Muscle layer of duodenum (tissue), 2 donors: ENCODE measurements around the gene SHROOM3.
"Not testable (repeated sequence)": the region's sequence is repeated elsewhere in the genome, so short reads cannot be mapped to it uniquely, and the experiment has no call there.

ENCODE experiments used
- H3K27ac ChIP-seq: one replicate; pipeline ENCODE4 v1.7.0; 2013; ENCODE audit warnings: mild to moderate bottlenecking, low read length
- H3K27me3 ChIP-seq: one replicate; pipeline ENCODE4 v1.7.0; 2013; ENCODE audit warnings: low read depth, mild to moderate bottlenecking, control low read depth, low read length
- H3K36me3 ChIP-seq, 2 donors: one replicate each; pipeline ENCODE4 v1.7.0; 2013; ENCODE audit warnings: low read length in 2 of 2, control low read depth in 1 of 2, mild to moderate bottlenecking in 1 of 2; ENCODE audit not compliant: insufficient read depth in 2 of 2, control insufficient read depth in 1 of 2
- H3K4me1 ChIP-seq, 2 donors: one replicate each; pipeline ENCODE4 v1.7.0; 2013; ENCODE audit warnings: low read length in 2 of 2, mild to moderate bottlenecking in 2 of 2, control low read depth in 1 of 2, moderate library complexity in 1 of 2; ENCODE audit not compliant: insufficient read depth in 2 of 2, control insufficient read depth in 1 of 2
- H3K4me3 ChIP-seq, 2 donors: one replicate each; pipeline ENCODE4 v1.7.0; 2013; ENCODE audit warnings: low read length in 2 of 2, low read depth in 1 of 2, mild to moderate bottlenecking in 1 of 2
- H3K9me3 ChIP-seq, 2 donors: one replicate each; pipeline ENCODE4 v1.7.0; 2013; ENCODE audit warnings: low read length in 2 of 2, control low read depth in 1 of 2, mild to moderate bottlenecking in 1 of 2; ENCODE audit not compliant: control insufficient read depth in 1 of 2
- donor health status: healthy.

The SHROOM3 gene

DNA sequence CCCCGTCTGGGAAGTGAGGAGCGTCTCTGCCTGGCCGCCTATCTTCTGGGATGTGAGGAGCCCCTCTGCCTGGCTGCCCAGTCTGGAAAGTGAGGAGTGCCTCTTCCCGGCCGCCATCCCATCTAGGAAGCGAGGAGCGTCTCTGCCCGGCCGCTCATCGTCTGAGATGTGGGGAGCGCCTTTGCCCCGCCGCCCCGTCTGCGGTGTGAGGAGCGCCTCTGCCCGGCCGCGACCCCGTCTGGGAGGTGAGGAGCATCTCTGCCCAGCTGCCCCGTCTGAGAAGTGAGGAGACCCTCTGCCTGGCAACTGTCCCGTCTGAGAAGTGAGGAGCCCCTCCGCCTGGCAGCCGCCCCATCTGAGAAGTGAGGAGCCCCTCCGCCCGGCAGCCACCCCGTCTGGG, 11.9 kb upstream of the SHROOM3 start:
- H3K4me1 ChIP-seq, H3K4me3 ChIP-seq, H3K27me3 ChIP-seq, H3K36me3 ChIP-seq, H3K9me3 ChIP-seq, H3K27ac ChIP-seq: not testable (repeated sequence)

DNA sequence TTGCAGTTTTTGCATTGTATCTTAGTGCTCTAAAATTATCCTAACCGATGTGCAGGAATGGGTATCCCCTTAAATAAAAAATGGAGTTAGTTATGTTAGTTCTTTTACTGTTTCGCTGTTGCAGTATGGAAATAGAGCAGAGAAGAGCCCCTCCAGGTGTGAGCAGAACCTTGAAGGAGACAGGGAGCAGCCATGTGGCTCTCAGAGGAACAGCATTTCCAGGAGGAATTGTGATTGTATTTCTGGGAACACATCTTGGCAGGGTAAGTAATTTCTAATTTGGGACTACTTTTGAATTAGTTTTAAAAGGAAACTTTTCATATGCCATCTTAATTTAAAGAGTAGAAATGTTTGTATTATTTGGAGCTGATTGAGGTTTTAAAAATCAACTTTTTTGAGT, 8.8 kb upstream of the SHROOM3 start:
- H3K27me3 ChIP-seq = no peaks in the 10 kb centered on the region
- no peak overlapping the region for H3K27ac ChIP-seq
- H3K4me3 ChIP-seq = no peak overlapping the region
- no peaks in the 10 kb centered on the region for H3K36me3 ChIP-seq
- no peaks in the 10 kb centered on the region for H3K4me1 ChIP-seq
- H3K9me3 ChIP-seq = no peaks in the 10 kb centered on the region

DNA sequence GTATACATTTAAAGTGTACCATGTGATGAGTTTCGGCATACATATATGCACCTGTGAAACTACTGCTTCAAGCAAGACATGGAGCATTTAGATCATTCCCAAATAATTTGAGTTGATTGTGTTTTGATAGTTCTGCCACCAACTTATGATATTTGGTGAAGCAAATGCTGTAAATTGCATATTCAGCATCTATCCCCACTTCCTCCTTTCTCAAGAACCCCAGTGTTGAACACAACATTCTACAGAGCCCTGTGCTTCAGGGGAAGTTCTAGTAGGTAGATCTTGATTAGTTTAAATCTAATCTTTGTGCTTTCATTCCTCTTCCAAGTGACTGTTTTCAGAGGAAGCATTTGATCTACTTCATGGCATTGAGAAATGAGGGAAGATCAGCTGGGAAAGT, 5.4 kb upstream of the SHROOM3 start:
- H3K9me3 ChIP-seq = no peaks in the 10 kb centered on the region
- H3K27me3 ChIP-seq = no peaks in the 10 kb centered on the region
- H3K36me3 ChIP-seq = no peaks in the 10 kb centered on the region
- no peak overlapping the region for H3K4me3 ChIP-seq
- H3K27ac ChIP-seq = no peak overlapping the region
- H3K4me1 ChIP-seq = no peaks in the 10 kb centered on the region

DNA sequence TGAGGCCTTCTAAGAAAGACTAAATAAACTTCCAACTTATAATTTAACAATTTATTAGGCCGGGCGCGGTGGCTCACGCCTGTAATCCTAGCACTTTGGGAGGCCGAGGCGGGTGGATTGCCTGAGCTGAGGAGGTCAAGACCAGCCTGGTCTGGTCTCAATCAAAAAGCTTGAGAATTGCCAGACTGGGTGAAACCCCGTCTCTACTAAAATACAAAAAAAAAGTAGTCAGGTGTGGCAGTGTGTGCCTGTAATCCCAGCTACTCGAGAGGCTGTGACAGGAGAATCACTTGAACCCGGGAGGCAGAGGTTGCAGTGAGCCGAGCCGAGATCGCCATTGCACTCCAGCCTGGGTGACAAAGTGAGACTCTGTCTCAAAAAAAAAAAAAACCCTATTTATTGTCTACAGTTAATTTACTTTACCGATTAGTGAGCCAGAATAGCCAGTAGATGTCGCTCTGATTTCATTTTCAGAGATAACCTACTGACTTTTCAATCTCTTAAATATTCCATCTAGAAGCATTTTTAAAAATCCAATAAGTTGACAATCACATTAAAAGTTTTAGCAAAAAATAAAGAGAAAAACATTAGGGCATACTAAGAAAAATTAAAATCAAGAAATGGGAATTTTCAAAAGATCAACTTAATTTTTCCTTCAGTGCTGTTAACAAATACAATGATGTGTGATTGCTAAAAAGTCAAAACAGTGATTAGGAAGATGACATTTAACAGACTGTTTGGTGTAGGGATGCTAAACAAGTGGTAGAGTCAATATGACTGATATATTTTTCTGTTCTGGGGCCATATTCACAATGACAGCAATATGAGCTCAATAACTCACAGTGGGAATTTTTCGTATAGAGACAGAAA, 4.3 kb upstream of the SHROOM3 start:
- Histone ChIP-seq H3K4me3 (no peak overlapping the region), H3K27me3 (no peaks in the 10 kb centered on the region), H3K4me1 (no peaks in the 10 kb centered on the region), H3K9me3 (no peaks in the 10 kb centered on the region), H3K27ac (no peak overlapping the region), H3K36me3 (no peaks in the 10 kb centered on the region)

DNA sequence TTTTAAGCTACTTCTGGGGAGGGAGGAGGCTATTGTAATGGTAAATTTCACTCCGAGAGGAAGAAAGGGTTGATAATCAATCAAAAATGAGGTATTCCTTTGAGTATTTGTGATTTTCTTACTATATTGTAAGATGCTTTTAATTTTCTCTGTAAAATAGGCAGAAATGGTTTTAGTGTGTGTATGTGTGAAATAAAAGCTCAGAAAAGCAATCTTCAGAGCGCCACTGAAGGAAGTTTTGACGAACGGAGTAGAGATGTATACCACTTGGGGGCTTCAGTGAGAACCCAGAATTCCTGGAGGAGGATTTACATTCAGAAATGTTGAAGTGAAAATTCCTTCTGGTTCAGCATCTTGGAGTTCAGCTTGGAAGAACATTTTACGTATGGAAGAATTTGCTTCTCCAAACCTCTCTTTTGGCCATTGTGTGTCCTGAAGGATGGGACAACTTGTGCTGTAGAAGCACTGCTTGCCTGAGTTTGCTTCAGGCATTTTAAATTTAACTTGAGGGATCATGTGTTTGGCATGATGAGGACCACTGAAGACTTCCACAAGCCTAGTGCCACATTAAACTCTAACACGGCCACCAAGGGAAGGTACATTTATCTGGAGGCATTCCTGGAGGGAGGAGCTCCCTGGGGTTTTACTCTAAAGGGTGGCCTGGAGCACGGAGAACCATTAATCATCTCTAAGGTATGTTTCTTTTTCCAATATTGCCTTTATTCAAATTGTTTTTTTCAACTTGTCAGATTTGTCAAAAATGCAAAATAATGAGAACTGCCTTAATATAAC, 695 bp downstream of the SHROOM3 start:
- Histone ChIP-seq H3K4me1 (no peaks in the 10 kb centered on the region), H3K27ac (no peak overlapping the region), H3K9me3 (no peaks in the 10 kb centered on the region), H3K4me3 (peak overlapping the region; percentile 18 to 28), H3K27me3 (no peaks in the 10 kb centered on the region), H3K36me3 (no peaks in the 10 kb centered on the region)

DNA sequence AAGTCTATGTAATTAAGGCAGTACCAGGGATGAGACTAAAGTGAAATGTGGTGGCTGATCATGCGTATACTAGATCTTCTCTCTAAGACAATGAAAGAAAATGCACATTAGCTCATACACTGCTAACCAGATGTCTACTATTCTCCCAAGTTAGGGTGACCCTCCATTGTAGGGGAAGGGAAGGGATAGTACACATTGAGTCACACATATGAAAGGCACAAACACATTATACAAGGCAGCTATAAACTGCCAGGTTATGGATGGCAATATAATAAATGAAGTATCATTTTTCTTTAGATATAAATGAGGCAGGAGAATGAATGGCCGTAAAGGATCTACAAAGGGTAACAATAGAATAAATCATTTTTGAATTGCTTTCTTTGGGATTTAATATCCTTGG, 4.5 kb downstream of the SHROOM3 start:
- Histone ChIP-seq H3K4me3 (no peak overlapping the region), H3K36me3 (no peaks in the 10 kb centered on the region), H3K9me3 (no peaks in the 10 kb centered on the region), H3K27ac (no peak overlapping the region), H3K4me1 (no peaks in the 10 kb centered on the region), H3K27me3 (no peaks in the 10 kb centered on the region)

DNA sequence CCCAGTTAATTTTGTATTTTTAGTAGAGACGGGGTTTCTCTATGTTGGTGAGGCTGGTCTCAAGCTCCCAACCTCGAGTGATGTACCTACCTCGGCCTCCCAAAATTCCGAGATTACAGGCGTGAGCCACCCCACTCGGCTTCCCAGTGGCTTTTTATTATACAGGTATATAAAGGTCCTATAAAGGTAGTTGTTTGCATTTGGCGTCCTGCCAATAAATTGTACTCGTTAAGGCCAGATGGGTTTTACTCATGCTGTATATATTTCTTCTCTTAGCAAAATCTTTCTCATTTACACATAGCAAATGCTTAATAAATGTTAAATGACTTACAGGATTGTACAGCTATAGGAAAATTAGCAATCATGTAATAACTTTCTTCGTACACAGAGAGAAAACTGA, 6.9 kb downstream of the SHROOM3 start:
- Histone ChIP-seq H3K4me3 (no peak overlapping the region), H3K9me3 (no peaks in the 10 kb centered on the region), H3K4me1 (no peaks in the 10 kb centered on the region), H3K27ac (no peak overlapping the region), H3K36me3 (no peaks in the 10 kb centered on the region), H3K27me3 (no peaks in the 10 kb centered on the region)

DNA sequence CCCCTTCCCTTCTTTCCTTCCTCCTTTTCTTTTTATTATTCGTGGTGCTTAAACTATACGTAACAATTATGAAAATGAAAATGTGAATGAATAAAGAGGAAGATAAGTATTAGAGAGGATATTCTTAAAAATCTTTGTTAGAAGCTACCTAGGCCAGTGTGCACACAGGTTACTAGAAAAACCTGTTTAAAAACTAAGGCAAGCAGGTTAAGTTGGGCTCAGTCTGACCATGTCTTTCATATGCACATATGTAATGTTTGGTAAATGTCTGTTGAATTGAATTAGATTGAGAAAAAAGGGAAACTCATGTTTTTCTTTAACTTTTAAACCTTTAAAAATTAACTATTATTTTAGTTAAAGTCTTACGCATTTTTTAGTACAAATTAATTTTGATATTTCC, 7.8 kb downstream of the SHROOM3 start:
- no peak overlapping the region for H3K27ac ChIP-seq
- H3K27me3 ChIP-seq = no peaks in the 10 kb centered on the region
- H3K4me1 ChIP-seq = peaks cover 0 to 6% of the 10 kb centered on the region in 2 donors
- no peaks in the 10 kb centered on the region for H3K9me3 ChIP-seq
- H3K36me3 ChIP-seq = no peaks in the 10 kb centered on the region
- H3K4me3 ChIP-seq = no peak overlapping the region

DNA sequence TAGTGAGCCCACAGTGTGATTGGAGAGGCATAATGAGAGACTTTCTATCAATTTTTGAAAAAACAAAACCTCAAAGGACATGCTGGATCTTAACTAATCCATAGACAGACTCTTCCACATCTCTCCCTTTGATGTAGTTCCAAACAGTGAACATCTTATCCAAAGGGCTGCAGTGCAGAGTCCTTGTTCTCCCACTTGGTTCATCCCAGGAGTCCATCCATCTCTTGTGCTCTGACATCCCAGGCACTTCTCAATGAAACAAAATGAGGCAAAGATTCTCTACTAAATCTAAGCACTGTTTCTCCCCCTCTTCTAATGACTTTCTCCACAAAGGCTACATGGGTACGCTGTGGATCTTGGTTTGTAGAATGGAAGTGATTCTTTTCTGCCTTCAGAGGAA, 8.3 kb downstream of the SHROOM3 start:
- Histone ChIP-seq H3K36me3 (no peaks in the 10 kb centered on the region), H3K27me3 (no peaks in the 10 kb centered on the region), H3K4me3 (no peak overlapping the region), H3K4me1 (peaks cover 0 to 6% of the 10 kb centered on the region in 2 donors), H3K27ac (no peak overlapping the region), H3K9me3 (no peaks in the 10 kb centered on the region)

DNA sequence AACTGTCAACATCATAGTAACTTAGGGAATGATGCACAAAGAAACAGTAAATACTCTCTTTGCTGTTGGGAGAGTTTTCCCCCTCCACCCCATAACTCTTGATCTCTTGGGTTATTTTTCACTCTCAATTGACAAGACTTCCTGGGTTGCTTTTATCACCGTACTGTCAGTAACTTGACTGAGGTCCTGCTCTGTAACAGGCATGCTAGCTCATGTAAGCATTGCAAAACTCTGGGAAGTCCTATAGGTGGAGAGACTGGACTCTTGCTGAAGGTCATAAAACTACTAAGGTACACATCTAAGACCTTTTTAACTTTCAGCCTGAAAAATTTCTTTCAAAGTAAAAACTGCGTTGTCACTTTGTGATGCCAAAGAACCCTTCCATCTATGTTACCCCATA, 10.9 kb downstream of the SHROOM3 start:
- Histone ChIP-seq H3K4me1 (peaks cover 5 to 6% of the 10 kb centered on the region in 2 donors), H3K9me3 (no peaks in the 10 kb centered on the region), H3K36me3 (no peaks in the 10 kb centered on the region), H3K27ac (no peak overlapping the region), H3K27me3 (no peaks in the 10 kb centered on the region), H3K4me3 (no peak overlapping the region)

DNA sequence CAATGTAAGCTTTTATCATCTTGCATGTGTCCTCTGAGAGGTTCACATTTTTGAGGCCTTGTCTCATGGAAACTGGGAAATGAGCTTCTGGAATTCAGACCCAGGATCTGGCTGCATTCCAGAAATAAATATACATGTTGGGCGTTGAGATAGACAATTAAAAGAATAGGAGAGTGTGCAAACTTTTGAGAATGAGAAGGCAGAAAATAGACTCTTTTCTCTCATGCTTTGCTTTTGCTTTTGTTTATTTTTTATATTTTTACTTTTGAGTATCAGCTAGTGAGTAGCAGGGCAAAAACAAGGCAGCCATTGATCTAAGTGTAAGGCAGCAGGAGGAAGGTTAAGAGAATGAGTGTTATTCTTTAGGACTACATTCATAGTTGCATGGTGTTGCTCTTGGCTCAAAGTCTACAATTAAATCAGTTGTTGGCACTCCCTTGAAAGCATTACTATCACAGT, 12.4 kb downstream of the SHROOM3 start:
- H3K4me1 ChIP-seq = peaks cover 5 to 6% of the 10 kb centered on the region in 2 donors
- no peaks in the 10 kb centered on the region for H3K27me3 ChIP-seq
- no peak overlapping the region for H3K27ac ChIP-seq
- no peaks in the 10 kb centered on the region for H3K9me3 ChIP-seq
- H3K4me3 ChIP-seq = no peak overlapping the region
- H3K36me3 ChIP-seq = no peaks in the 10 kb centered on the region
